Right renal cortex interstitium (tissue), 3 donors: ENCODE measurements around the gene ERCC6L. TPM values are rescaled to one million over a fixed set of nuclear protein-coding genes. Genes with fewer than 3 reads are reported as not detected.

Source experiments
- DNase-seq, 3 donors: peaks; one replicate each; pipeline ENCODE4 v3.0.0-alpha.2; 2013; ENCODE audit warnings: low read depth in 3 of 3, low spot score in 2 of 3
- polyA plus RNA-seq, 3 donors: library from polyadenylated mRNA; unstranded; fragments of 120-200 nt; gene quantifications; one replicate each; pipeline ENCODE4 v1.2.1, GENCODE V29; 2013; ENCODE audit not compliant: insufficient read length in 3 of 3

Gene ERCC6L
- 1 to 10 TPM; 4.1 to 4.8 (median 4.7) TPM for polyA plus RNA-seq

GRCh38 chrX:72238721-72239475 is at the start of gene ERCC6L:
Gene ERCC6L (minus strand): TSS chrX:72239027. CDS start chrX:72238911, 116 bp downstream.
- peak; percentile 38 to 80 (median 54) for DNase-seq

- DNase-seq: no peak
Observed at GRCh38 chrX:72282302-72282701, 43.5 kb upstream of the ERCC6L start.

DNA sequence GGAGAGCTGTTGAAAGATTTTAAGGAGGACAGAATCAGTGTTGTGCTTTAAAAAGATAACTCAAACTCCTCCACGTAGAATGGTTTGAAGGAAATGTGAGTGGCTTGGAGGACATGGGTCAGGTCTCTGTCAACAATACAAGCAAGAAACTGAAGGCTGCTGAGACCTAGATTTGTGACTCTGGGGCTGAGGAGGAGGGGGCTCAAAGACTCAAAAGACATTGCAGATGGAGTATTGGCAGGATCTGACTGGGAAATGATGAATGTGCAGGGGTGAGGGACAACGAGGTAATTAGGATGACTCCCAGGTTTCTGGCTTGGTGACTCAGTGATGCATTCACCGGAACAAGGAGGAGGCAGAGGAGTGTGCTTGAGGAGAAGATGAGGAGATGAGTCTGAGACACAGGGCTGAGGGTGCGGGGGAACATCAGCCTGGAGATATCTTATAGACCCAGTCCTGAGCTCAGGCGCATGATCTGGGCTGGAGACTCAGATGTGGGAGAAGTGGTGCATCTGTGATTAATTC is 41.6 kb upstream of the ERCC6L start:
- DNase-seq: peak in 1 of 3 donors; percentile 26

- no peak for DNase-seq
Observed at GRCh38 chrX:72276478-72276953, 37.7 kb upstream of the ERCC6L start.

DNA sequence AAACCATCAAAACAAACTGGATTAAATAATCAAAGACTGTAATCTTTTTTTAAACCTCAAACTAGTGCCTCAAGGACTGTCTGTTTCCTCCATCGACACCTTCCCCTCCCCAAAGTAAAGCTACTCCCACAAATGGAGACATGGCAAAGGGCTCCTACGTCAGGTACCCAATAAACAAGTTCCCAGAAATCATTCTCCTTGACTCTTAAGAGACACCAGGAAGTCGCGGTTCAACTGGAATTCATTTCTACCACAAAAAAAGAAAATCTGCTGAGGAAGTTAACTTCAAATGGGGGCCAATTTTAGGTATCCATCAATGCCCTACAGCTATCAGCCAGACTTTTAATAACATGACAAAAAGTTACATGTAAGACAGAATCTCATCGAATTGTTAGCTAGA is 35.7 kb upstream of the ERCC6L start:
- DNase-seq: no peak

DNA sequence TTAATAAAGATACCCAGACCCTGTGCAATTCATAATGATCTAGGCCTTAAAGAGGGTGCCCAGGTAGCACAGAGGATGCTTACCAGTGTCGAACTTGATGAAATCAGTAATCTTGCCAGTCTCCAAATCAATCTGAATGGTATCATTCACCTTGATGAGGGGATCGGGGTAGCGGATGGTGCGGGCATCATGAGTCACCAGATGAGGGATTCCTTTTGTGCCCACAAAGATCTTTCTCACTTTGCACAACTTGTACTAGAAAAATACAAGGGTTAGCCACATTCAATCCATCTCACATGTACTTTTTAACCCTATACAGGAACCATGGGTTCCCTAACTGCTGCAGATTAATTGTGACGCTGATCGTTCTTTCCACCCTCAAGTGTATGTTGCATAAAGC is 34.9 kb upstream of the ERCC6L start:
- DNase-seq: no peak

- no peak for DNase-seq
Observed at GRCh38 chrX:72272868-72273267, 34.0 kb upstream of the ERCC6L start.

GRCh38 chrX:72271812-72272211 is 33.0 kb upstream of the ERCC6L start:
- no peak for DNase-seq

DNA sequence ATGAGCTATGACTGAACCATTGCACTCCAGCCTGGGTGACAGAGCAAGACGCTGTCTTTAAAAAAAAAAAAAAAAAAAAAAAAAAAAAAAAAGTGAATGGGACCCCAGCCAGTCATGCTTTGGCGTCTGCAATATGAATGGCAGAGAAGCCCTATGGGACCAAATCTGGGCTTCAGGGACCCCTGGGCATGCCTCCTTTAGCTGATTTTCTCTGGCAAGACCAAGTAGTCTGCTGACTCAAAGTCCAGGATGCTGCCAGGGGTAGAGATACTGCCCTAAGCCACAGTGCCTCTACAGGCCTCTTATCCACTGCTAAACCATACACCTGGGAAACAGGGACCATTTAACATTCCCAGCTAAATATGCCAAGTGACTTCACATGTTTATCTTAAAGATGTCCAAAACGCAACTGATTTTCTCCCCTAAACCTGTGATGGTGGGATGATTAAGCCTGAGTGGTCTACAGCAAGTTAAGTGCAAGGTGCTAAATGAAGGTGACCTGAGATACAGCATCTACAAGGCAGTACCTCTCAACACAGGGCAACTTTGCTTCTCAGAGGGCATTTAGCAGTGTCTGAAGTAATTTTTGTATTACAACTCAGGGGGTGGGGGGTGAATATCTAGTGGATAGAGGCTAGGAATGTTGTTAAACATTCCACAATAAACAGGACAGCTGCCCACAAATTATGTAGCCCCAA is 32.4 kb upstream of the ERCC6L start:
- DNase-seq: no peak

- no peak for DNase-seq
Observed at GRCh38 chrX:72270316-72270866, 31.6 kb upstream of the ERCC6L start.

GRCh38 chrX:72269671-72270251 is 30.9 kb upstream of the ERCC6L start:
- no peak for DNase-seq

DNA sequence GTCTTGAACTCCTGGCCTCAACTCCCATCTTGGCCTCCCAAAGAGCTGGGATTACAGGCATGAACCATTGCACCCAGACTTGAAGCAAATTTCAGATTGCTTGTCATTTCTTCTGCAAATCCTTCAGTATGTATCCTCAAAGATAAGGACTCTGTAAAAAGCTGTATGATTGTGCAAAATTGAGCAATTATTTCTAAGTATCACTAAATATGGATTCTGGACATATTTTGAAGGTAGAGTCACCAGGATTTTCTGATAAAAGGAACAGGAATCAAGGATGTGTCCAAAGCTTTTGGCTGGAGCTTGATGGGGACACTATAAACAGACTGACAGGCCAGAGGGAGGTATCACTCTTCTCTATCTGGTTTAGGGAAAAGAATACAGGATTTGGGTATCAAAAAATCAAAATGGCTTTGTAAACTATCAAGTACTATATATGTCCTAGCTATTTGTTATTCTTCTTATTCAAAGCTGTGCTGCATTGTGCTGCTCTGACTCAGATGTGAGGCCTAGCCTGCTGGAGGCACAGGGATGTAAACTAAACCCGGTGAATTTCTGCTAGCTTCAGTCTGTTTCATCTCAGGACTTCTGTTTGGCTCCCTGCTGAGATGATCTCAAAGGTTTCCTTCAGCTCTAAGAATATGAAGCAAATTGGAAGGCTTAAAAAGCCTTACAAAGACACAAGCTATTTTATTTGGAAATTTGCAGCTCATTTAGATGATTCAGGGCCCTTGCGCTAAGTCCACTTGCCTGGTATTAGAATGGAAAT is 30.0 kb upstream of the ERCC6L start:
- no peak for DNase-seq

GRCh38 chrX:72265263-72265662 is 26.4 kb upstream of the ERCC6L start:
- no peak for DNase-seq

DNA sequence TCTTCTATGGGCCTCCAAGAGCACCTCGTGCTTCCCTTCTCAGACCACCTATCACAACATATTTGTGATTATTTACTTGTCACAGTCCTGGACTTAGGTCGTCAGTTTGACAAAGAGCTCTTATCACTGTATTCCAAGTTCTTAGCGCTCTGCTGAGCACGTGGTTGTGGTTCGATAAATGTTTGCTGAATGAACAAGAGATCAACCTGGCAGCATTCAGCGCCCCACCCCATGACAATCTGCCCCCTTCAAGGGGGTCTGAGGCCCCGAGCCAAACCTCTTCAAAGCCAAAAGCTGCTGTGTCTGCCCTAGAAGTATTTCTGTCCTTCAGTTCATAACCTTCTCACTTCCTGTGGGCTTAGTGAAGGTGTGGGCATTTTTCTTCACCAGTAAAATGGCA is 23.2 kb upstream of the ERCC6L start:
- DNase-seq: no peak

GRCh38 chrX:72260448-72260847 is 21.6 kb upstream of the ERCC6L start:
- DNase-seq: no peak

DNA sequence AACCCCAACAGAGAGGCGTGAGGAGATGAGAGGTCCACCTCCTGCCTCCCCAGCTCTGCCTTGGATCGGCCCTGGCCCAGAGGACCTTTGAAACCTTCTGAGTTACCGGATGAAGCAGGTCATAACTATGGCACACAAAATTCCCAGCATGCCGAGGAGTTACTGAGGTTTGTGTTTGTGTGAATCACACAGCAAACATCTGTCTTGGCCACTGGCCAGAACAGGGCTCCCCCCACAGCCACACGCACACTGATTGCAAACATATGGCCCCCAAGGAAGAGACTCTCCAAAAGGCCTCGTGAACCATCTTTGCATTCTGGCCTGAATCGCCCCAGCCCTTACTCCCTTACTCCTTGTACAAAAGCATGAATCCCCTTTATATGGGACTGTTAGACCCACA is 19.3 kb upstream of the ERCC6L start:
- DNase-seq: no peak

- DNase-seq: no peak
Observed at GRCh38 chrX:72255864-72256263, 17.0 kb upstream of the ERCC6L start.

DNA sequence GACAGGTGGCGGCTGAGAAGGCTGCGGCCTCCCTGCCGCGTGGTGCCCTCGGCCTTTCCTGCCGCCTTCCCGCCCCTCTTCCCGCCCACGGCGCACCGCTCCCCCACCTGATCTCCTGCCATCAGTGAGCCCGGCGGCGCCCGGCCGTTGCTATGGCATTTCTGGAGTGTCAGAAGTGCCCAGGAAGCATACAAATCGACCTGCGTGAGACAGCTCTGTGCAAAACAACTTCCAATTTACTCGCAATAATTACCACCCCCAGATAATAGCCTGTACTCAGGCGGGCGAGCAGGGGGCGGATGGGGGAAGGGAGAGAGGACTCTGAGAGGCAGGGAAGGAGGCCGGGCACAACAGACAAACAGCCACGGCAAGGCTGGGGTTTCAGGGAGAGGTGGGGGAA is 16.6 kb upstream of the ERCC6L start:
- no peak for DNase-seq

- DNase-seq: no peak
Observed at GRCh38 chrX:72254816-72255215, 16.0 kb upstream of the ERCC6L start.

GRCh38 chrX:72253686-72254085 is 14.9 kb upstream of the ERCC6L start:
- no peak for DNase-seq
